ENCODE measurements around the gene GLTPD2. TPM values are rescaled to one million over a fixed set of nuclear protein-coding genes. Genes with fewer than 3 reads are reported as not detected.

Gene GLTPD2
- total and polyA plus RNA-seq, 2 donors from 2014 or later, result 0.35 to 12.5 TPM

GRCh38 chr17:4815043-4815675 is 26.4 kb downstream of the GLTPD2 start:
- DNase-seq, result no peak
- Histone ChIP-seq H3K27me3 (ENCODE audit: control insufficient read depth, insufficient read depth, low read length) (no peaks in the 10 kb centered on the region), H3K36me3 (ENCODE audit: control insufficient read depth in 2 of 3, insufficient read depth in 3 of 3, low read length in 3 of 3) (peaks cover 0 to 2% (median 0%) of the 10 kb centered on the region in 3 donors), H3K4me1 (ENCODE audit: control insufficient read depth in 2 of 3, insufficient read depth in 2 of 3, low read depth in 1 of 3, low read length in 3 of 3) (no peaks in the 10 kb centered on the region), H3K4me3 (ENCODE audit: low read length in 3 of 3) (no peak overlapping the region), H3K27ac (ENCODE audit: low read depth in 2 of 2, low read length in 2 of 2) (no peak overlapping the region), H3K9ac (ENCODE audit: low read length in 3 of 3) (no peak overlapping the region), H3K9me3 (ENCODE audit: control insufficient read depth in 2 of 3, insufficient read depth in 1 of 3, low read length in 3 of 3) (no peaks in the 10 kb centered on the region)
- FAIRE-seq, result no peak
- TF ChIP-seq CTCF (IDR thresholded peaks at IDR 0.05; ENCODE audit: borderline replicate concordance, extremely low read depth, insufficient read depth), result no peak
- intact Hi-C loops (cut with DNase I), result no loop called here

GRCh38 chr17:4816826-4817225 is 28.1 kb downstream of the GLTPD2 start:
- TF ChIP-seq CTCF (IDR thresholded peaks at IDR 0.05; ENCODE audit: borderline replicate concordance, extremely low read depth, insufficient read depth), result no peak
- H3K9me3 ChIP-seq (ENCODE audit: control insufficient read depth in 2 of 3, insufficient read depth in 1 of 3, low read length in 3 of 3), result no peaks in the 10 kb centered on the region
- H3K4me1 ChIP-seq (ENCODE audit: control insufficient read depth in 2 of 3, insufficient read depth in 2 of 3, low read depth in 1 of 3, low read length in 3 of 3), result no peaks in the 10 kb centered on the region
- no peak for FAIRE-seq
- H3K27ac ChIP-seq (ENCODE audit: low read depth in 2 of 2, low read length in 2 of 2), result no peak overlapping the region
- DNase-seq, result no peak
- no peaks in the 10 kb centered on the region for H3K27me3 ChIP-seq (ENCODE audit: control insufficient read depth, insufficient read depth, low read length)
- H3K9ac ChIP-seq (ENCODE audit: low read length in 3 of 3), result no peak overlapping the region
- intact Hi-C loops (cut with DNase I), result no loop called here
- no peak overlapping the region for H3K4me3 ChIP-seq (ENCODE audit: low read length in 3 of 3)
- H3K36me3 ChIP-seq (ENCODE audit: control insufficient read depth in 2 of 3, insufficient read depth in 3 of 3, low read length in 3 of 3), result no peaks in the 10 kb centered on the region

- FAIRE-seq (no peak), DNase-seq (no peak)
- H3K4me1 ChIP-seq (ENCODE audit: control insufficient read depth in 2 of 3, insufficient read depth in 2 of 3, low read depth in 1 of 3, low read length in 3 of 3), result no peaks in the 10 kb centered on the region
- H3K9me3 ChIP-seq (ENCODE audit: control insufficient read depth in 2 of 3, insufficient read depth in 1 of 3, low read length in 3 of 3), result no peaks in the 10 kb centered on the region
- H3K9ac ChIP-seq (ENCODE audit: low read length in 3 of 3), result no peak overlapping the region
- H3K36me3 ChIP-seq (ENCODE audit: control insufficient read depth in 2 of 3, insufficient read depth in 3 of 3, low read length in 3 of 3), result no peaks in the 10 kb centered on the region
- H3K27me3 ChIP-seq (ENCODE audit: control insufficient read depth, insufficient read depth, low read length), result no peaks in the 10 kb centered on the region
- H3K4me3 ChIP-seq (ENCODE audit: low read length in 3 of 3), result no peak overlapping the region
- intact Hi-C loops (cut with DNase I), result no loop called here
- no peak for TF ChIP-seq CTCF (IDR thresholded peaks at IDR 0.05; ENCODE audit: borderline replicate concordance, extremely low read depth, insufficient read depth)
- H3K27ac ChIP-seq (ENCODE audit: low read depth in 2 of 2, low read length in 2 of 2), result no peak overlapping the region
Measured at GRCh38 chr17:4818276-4818675, 29.5 kb downstream of the GLTPD2 start.

DNA sequence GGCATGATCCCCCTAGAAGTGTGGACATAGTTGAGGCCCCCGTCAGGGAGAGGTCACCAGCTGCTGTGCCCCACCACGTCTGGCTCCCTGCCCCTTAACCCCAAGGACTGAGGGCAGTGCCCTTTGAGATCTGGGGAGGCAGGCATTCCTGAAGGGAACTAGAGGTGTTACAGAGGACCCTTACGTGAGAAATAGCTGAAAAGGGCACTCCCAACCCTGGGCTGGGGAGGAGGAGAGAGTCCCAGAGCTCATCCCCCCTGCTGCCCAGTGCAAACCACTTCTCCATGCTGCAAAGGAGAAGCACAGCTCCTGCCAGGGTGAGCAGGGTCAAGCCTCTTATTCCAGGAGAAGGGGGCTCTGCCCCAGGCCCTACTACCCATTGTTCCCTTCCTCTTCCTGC is 34.1 kb downstream of the GLTPD2 start:
- Histone ChIP-seq H3K27me3 (ENCODE audit: control insufficient read depth, insufficient read depth, low read length) (no peaks in the 10 kb centered on the region), H3K9me3 (ENCODE audit: control insufficient read depth in 2 of 3, insufficient read depth in 1 of 3, low read length in 3 of 3) (no peaks in the 10 kb centered on the region), H3K36me3 (ENCODE audit: control insufficient read depth in 2 of 3, insufficient read depth in 3 of 3, low read length in 3 of 3) (no peaks in the 10 kb centered on the region), H3K9ac (ENCODE audit: low read length in 3 of 3) (no peak overlapping the region), H3K27ac (ENCODE audit: low read depth in 2 of 2, low read length in 2 of 2) (no peak overlapping the region), H3K4me3 (ENCODE audit: low read length in 3 of 3) (no peak overlapping the region), H3K4me1 (ENCODE audit: control insufficient read depth in 2 of 3, insufficient read depth in 2 of 3, low read depth in 1 of 3, low read length in 3 of 3) (no peaks in the 10 kb centered on the region)
- DNase-seq, result no peak
- no peak for FAIRE-seq
- intact Hi-C loops (cut with DNase I), result no loop called here
- TF ChIP-seq CTCF (IDR thresholded peaks at IDR 0.05; ENCODE audit: borderline replicate concordance, extremely low read depth, insufficient read depth), result no peak

Data from kidney (tissue), 14 donors.